SJCRH30 (cell line): ENCODE results near the gene RAD23B. TPM values are rescaled to one million over a fixed set of nuclear protein-coding genes. Genes with fewer than 3 reads are reported as not detected.

Experiments
- DNase-seq, 2 experiments: peaks; one replicate each; pipeline ENCODE4 v3.0.0-alpha.2; 2015 to 2020
- H3K27ac ChIP-seq: fragments of 250-450 bp; sonication (Bioruptor Pico); 2 replicates; pipeline ENCODE4 v1.5.1; 2020; ENCODE audit warnings: mild to moderate bottlenecking, moderate library complexity
- H3K27me3 ChIP-seq: fragments of 250-450 bp; sonication (Bioruptor Pico); 2 replicates; pipeline ENCODE4 v1.5.1; 2020; ENCODE audit warnings: mild to moderate bottlenecking, moderate library complexity
- H3K36me3 ChIP-seq: fragments of 250-450 bp; sonication (Bioruptor Pico); 2 replicates; pipeline ENCODE4 v1.5.1; 2020; ENCODE audit warnings: mild to moderate bottlenecking, moderate library complexity
- H3K4me1 ChIP-seq: fragments of 250-450 bp; sonication (Bioruptor Pico); 2 replicates; pipeline ENCODE4 v1.5.1; 2020; ENCODE audit warnings: mild to moderate bottlenecking, moderate library complexity
- H3K4me3 ChIP-seq: fragments of 250-450 bp; sonication (Bioruptor Pico); 2 replicates; pipeline ENCODE4 v1.5.1; 2020; ENCODE audit warnings: mild to moderate bottlenecking, moderate library complexity
- H3K9me3 ChIP-seq: fragments of 250-450 bp; sonication (Bioruptor Pico); replicated peaks from 2 replicates; pipeline ENCODE4 v1.5.1; 2020; ENCODE audit warnings: mild to moderate bottlenecking, moderate library complexity
- total RNA-seq: library from RNA; depleted of rRNA; stranded (reverse); fragments of >200 nt; shearing (Covaris generic); gene quantifications from 2 replicates; pipeline ENCODE4 v1.2.3, GENCODE V29; 2014; rRNA removed

The RAD23B gene
- total RNA-seq, 1 experiment from 2014 or later: 146 TPM

DNA sequence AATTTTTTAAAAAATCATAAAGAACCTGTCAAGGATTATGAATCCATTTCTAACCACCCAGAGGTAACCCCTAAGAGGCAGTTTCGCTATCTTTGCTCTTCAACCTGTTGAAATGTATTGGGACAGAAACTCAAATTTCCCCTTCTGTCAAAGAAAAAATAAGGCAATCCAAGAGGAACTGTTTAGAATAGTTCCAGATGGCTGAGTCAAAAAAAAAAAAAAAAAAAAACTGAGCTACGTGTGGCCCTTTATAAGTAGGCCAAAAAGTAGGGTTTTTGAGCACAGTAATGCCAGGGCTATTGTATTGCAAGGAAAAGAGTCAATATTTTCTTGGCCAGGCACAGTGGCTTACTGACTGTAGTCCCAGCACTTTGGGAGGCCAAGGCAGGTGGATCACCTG is 94.9 kb downstream of the RAD23B start:
- Histone ChIP-seq H3K36me3 (no peaks in the 10 kb centered on the region), H3K27me3 (no peaks in the 10 kb centered on the region), H3K4me1 (no peaks in the 10 kb centered on the region), H3K27ac (no peak overlapping the region), H3K9me3 (no peaks in the 10 kb centered on the region), H3K4me3 (no peak overlapping the region)
- DNase-seq: no peak

Other genes with a start within 250 kb of the RAD23B start
- gene KLF4, start 206.5 kb downstream of the RAD23B start, total RNA-seq: 3.8 and 3.9 TPM in 2 replicates